Measurements from ENCODE around the gene RUNX2.

DNA sequence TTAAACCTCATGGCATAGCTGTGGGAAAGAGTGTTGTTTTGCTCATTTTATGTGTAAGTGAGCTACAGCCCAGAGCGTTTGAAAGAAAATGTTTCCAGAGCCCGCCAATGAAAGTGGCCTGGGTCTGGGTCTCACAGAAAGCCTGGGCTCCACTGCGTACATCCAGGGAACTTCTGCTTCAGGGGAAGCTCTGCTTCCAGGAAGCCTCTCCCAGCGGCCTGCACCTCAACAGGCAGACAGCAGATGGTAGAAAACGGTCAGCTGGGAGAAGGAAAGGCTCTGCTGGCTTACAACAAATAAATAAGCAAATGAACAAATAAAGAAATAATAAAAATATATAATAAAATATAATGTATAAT, 320.1 kb downstream of the RUNX2 start:
- TF ChIP-seq, protein P1, sequence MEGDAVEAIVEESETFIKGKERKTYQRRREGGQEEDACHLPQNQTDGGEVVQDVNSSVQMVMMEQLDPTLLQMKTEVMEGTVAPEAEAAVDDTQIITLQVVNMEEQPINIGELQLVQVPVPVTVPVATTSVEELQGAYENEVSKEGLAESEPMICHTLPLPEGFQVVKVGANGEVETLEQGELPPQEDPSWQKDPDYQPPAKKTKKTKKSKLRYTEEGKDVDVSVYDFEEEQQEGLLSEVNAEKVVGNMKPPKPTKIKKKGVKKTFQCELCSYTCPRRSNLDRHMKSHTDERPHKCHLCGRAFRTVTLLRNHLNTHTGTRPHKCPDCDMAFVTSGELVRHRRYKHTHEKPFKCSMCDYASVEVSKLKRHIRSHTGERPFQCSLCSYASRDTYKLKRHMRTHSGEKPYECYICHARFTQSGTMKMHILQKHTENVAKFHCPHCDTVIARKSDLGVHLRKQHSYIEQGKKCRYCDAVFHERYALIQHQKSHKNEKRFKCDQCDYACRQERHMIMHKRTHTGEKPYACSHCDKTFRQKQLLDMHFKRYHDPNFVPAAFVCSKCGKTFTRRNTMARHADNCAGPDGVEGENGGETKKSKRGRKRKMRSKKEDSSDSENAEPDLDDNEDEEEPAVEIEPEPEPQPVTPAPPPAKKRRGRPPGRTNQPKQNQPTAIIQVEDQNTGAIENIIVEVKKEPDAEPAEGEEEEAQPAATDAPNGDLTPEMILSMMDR (IDR thresholded peaks at IDR 0.05): no peak
- no peak for TF ChIP-seq EZH2 (IDR thresholded peaks at IDR 0.05)
